Measurements from ENCODE around the gene PLCB2.

PLCB2 gene

DNA sequence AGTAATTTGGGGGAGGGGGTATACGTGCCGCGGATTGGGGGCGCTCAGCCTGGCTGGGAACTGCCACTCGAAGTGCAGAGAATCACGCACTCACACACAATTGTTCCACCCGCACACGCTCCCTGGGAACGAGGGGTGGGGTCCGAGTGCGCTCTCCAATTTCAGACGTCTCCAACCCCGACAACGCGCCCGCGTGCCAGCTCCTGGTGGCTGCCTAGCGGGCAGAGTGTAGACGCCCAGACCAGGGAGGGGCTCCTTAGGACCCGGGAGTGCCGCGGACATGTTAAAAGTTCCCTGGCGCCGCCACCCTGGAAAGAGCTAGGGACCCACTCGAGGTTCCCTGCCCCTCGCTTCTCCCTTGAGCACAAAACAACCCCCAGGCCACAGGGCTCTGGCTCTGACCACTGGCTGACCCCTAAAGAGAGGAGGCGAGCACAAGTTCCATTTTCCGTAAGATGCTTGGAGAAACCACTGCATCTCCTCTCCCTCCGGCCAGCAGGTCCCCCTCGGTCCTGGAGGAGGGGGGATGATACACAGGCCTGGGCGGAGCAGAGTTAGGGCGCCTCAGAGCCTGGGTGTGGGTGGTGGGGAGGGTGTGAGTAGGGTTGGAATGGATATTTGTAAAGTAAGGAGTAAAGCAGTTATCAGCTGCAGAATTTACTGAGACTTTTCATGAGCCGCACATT is 24.0 kb downstream of the PLCB2 start:
- no peak for DNase-seq

DNA sequence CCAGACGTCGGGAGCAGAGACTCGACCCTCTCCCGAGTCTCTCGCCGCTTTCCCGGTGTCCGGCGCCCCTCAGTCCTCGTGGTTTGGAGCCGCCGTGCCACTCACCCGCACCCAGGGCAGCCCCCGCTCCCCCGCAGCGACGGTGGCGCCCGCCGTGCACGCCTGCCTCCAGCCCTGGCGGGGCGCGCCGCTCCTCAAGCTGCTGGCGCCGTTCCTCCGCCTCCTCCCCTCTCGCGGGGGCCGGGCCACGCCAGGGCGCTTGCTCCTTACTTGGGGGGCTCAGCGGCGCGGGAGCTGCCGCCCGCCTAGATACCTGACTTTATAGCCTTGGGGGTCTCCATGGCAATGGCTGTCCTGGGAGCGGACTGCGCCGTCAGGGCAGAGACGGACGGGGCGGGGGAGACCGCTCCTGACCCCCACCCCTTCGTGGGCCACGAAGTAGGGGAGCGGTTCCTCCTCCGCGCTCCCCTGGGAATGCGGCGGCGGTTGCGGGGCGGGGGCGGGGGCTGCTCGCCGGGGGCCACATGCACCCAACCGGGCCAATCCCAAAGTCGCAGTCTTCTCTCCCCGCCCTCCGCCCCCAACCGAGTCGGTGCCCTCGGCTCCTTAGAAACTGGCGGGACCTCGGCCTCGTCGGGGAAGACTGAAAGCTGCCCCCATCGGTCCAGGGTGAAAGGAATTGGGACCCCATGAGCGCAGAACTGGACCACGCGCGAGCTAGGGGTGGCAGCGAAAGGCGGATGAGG is 24.7 kb downstream of the PLCB2 start, which contains the start of gene ANKRD63:
ANKRD63 (minus strand) TSS at position 196 of the 746 bp plus-strand sequence. CDS start 478 bp downstream, outside the sequence.
- no peak for DNase-seq

DNA sequence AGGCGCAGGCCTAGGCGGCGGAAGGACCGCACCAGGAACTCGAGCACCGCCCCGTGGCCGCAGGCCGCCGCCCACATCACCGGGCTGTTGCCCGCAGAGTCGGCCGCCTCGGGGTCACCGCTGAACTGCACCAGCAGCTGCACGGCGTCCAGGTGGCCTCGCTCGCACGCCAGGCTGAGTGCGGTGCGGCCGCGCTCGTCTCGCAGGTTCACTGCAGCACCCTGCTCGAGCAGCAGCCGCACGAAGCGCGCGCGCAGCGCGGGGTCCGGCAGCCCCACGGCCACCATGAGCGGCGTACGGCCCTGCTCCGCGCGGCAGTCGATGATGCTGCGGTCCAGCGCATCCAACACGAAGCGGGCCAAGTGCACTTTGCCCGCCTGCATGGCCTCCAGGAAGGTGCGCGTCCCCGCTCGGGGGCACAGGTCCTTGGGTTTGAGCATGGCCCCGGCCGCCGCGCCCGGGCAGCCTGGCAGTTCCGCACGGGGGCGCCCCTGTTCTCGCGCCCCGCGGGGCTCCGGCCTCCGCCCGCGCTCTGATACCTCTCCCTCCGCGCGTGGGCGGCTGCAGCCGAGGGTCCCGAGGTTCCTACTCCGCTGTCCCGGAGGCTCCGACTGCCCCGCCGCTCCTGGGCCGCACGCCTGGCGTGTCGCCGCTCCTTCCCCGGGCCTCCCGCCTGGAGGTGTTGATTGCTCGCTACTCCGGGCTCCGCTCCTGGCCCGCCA is 25.4 kb downstream of the PLCB2 start:
- DNase-seq = no peak

DNA sequence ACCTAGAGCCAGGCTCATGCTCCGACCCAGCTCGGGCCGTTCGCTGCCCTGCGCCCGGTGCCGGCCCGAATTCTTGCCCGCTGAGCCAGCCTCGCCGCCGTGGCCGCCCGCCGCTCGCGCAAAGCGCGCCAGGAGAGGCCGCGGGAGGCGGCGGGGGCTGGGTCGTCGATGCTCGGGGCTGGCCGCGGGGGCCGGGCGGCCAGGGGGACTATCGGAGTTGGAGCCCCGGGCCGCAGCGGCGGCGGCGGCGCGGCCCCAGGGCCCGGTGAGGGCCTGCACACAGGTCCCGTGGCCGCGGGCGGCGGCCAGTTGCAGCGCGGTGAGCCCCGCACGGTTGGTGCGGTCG is 26.0 kb downstream of the PLCB2 start:
- no peak for DNase-seq

DNA sequence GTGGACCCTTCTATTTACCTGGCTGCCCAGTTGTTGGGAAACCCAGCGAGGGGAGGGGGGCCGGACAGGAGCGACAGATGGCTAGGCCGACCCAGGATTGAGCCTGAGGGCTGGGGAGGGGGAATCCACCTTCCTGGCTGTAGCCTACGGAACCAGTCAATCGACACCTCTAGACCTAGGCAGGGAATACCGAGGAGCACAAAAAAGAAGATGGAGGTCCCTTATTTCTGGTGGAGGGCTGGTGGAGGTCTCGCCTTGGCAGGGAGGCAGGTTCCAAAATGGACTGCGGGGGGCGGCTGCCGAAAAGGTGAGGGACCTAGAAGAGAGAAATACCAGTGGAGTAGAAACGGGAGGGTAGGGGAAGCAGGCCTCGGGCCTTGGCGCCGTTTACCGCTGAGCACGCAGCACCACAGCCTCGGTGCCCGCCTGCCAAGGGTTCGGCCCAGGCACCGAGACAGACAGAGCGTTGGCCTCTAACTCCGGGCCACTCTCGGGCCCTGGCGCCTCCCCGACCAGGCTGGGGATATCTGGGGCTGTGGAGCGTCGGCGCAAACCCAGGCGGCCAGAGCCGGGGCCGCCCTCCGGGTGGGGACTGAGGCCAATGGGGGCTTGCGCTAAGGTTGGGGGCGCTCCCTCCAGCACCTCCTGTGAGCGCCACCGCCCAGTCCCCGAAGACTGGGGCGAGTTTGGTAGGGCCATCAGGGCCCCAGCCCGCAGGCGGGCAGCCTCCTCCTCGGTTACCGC is 26.5 kb downstream of the PLCB2 start:
- DNase-seq = no peak

DNA sequence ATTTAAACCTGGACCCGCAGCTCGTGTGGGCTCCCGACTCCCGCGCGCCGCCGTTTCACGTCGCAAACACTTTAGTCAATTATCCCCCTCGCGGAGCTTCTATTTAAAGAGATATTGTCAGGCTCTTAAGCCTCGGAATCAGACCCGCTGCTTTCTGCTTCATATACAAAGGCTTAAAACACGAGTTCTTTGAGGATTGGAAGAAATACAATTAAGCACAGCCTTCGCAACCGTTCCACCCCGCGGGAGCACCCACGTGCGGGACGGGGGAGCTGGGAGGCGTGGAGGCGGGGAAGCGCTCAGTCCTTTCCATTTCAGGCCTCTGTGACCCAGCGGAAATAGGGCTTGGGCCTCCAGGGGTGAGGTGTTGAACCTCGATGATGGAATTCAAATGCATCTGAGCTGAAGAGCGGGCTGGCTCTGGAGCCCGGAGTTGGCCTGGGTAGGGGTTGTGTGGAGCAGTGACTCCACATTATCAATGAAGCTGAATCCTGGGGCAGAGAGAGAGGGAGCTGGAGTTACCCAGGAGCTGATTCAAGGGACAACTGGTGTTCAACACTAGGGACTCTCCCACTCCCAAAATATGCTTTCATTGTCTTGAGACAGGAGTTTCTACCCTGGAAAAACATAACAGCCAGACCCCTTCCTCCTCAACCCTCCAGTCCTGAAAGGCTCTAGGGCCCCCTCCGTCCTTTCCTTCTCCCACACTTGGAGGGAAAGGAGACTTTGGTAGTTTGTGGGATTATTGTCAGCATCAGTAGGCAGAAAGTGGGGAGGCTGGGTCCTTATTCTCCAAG is 27.3 kb downstream of the PLCB2 start:
- no peak for DNase-seq

DNA sequence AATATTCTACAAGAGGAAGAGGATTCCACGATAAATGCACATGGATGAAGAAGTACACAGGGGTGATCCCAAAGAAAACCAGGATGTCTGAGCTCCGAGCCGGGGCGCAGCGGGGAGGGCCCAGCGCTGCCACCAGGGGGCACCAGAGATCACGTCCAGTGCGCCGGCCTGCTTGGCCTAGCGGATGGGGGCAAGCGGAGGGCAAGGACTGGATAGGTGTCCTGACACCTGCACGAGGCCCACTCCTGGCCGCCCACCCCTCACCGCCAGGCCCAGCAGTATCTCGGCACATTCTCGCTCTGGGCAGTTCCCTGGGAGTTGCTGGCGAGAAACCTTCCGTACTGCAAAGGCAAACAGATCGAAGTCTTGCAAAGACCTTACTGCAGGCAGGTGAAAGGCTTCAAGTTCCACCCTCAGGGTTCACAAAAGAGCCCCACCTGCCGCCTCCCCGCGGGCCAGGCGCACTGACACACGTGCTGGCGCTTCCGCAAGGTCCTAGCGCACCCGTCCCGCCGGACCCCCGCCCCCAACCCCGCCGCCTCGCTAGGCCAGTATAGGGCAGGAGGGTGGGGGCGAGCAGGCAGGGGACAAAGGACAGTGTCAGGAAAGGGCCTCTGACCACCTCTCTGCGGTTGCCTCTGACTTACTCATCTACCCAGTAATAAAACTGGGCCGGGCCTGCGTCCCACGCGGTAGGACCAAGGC is 28.1 kb downstream of the PLCB2 start:
- peak; percentile 68 for DNase-seq

DNA sequence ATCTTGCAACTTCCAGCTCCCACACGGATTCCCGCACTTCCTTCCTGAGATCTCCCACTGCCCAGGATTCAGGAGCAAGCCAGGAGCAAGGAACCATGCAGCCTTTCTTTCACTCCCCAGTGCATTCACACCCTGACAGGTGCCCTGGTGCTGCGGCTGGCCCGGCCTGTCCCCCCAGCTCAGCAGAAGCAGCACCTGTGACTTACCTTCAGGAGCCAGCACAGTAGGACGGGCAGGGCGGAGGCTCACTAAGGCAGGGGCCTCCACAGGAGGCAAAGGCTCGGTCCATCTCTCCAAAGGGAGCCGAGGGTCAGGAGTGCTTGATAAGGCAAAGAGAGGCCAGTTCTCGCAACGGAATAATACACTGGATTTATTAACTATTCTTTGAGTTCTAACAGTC is 29.7 kb downstream of the PLCB2 start:
- DNase-seq = no peak

DNA sequence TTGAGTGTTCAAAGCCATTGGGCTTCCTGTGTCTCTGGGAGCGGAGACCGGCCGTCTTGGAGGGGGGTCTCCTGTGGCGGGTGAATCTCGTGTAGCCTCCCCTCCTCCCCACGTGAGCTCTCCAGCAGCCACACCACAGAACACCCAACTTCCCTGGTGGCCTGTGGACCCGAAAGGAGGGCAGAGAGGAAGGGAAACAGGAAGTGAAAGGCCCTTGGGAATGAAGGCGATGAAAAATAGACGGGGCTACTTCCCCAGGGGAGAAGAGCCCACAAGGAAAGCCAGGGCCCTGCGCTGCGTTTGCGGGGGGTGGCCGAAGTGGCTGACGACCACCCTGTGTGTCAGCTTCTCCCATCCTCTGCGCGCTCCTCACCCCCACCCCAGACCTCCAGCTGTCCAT is 30.3 kb downstream of the PLCB2 start:
- no peak for DNase-seq

DNA sequence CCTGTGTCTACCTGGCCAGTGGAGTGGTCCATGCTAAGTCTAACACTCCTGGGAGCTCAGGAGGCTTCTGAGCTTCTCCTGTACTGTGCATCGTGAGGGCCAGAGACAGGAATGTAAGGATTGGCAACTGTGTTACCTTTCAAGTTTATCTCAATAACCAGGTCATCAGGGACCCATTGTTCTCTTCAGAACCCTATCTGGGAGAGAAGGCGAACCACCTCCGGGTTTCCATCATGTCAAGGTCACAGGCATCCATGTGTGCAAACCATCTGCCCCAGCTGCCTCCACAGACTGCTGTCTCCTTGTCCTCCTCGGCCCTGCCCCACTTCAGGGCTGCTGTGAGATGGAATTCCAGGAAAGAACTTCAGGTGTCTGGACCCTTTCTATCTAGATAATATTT is 30.8 kb downstream of the PLCB2 start:
- DNase-seq = no peak

DNA sequence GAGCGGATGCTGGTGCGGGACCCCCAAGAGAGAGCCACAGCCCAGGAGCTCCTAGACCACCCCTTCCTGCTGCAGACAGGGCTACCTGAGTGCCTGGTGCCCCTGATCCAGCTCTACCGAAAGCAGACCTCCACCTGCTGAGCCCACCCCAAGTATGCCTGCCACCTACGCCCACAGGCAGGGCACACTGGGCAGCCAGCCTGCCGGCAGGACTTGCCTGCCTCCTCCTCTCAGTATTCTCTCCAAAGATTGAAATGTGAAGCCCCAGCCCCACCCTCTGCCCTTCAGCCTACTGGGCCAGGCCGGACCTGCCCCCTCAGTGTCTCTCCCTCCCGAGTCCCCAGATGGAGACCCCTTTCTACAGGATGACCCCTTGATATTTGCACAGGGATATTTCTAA is 31.8 kb downstream of the PLCB2 start:
- DNase-seq = no peak

DNA sequence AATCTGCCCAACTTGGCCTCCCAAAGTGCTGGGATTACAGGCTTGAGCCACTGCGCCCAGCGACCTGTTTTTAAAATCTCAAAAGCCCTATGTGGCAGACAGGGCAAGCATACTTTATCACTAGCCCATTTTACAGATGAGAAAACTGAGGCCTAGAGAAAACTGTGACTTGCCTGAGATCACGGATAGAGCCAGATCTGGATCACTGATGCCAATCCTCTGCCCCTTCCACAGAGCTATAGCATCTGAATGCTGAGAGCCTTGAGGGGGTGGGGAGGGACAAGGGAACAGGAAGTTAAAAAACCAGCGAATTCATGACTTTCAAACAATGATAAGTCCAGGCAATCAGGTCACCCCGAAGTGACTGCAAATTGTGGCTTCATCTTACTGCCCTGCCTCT is 32.2 kb downstream of the PLCB2 start:
- DNase-seq = no peak

DNA sequence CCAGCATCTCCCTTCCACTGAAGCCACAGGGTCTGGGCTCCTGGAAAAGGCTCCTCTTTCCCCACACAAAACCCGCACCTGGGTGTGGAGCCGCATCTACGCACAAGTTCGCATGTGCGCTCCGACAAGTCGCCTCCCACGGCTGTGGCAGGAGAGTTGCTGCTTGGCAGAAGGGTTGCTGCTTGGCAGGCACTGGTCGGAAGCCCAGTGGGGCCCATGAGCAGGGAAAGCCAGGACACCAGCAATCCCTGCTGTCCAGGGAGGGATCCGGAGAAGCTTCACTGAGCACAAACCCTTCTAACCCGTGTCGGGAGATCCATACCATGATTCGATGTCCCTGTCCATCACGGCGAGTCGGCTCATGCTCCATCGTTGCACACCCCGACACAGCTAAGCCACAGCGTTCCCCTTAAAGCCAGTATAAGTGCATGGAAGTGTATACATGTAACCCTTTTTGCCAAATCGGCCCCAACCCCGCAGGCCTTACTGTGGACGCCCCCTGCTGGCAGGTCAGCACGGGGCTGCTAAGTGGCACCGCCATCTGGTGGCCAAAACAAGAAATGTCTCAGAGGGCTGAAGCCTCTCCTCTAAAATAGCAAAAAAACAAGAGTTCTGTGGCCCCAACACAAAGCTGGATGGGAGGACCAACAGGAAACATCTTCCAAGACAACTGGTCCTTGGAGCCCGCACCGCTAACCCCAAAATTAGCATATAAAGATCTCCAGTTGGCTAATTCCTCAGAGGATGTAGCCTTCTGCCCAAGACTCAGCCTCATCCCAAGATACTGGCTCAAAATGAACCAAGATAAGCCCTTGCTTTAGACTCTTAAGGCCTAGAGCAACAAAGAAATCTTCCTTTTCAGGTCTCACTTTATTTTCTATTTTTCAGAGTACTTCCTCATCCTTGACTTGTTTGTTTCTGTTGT is 33.1 kb downstream of the PLCB2 start:
- DNase-seq = peak; percentile 23

DNA sequence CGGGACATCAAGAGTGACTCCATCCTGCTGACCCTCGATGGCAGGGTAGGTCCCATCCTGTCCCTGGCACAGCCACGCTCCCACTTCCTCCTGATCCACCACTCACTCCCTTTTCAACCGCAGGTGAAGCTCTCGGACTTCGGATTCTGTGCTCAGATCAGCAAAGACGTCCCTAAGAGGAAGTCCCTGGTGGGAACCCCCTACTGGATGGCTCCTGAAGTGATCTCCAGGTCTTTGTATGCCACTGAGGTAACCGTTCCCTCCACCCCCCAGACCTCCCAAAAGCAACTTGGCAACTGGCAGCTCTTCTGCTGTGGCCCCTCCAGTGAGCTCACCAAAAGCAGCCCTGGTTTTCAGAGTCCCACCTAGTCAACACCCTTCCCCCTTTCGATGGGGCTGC is 34.3 kb downstream of the PLCB2 start:
- DNase-seq = no peak

DNA sequence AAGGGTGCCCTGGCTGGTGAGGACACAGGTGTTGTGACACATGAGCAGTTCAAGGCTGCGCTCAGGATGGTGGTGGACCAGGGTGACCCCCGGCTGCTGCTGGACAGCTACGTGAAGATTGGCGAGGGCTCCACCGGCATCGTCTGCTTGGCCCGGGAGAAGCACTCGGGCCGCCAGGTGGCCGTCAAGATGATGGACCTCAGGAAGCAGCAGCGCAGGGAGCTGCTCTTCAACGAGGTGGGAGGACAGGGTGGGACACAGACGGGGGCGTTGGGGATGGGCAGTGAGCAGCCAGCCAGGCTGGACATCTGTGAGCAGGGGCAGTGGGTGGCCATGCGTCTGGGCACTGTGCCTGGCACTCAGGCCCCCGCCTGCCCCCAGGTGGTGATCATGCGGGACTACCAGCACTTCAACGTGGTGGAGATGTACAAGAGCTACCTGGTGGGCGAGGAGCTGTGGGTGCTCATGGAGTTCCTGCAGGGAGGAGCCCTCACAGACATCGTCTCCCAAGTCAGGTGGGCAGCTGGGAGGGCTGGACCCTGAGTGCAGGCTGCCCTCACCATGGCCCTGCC is 35.2 kb downstream of the PLCB2 start:
- DNase-seq = no peak

DNA sequence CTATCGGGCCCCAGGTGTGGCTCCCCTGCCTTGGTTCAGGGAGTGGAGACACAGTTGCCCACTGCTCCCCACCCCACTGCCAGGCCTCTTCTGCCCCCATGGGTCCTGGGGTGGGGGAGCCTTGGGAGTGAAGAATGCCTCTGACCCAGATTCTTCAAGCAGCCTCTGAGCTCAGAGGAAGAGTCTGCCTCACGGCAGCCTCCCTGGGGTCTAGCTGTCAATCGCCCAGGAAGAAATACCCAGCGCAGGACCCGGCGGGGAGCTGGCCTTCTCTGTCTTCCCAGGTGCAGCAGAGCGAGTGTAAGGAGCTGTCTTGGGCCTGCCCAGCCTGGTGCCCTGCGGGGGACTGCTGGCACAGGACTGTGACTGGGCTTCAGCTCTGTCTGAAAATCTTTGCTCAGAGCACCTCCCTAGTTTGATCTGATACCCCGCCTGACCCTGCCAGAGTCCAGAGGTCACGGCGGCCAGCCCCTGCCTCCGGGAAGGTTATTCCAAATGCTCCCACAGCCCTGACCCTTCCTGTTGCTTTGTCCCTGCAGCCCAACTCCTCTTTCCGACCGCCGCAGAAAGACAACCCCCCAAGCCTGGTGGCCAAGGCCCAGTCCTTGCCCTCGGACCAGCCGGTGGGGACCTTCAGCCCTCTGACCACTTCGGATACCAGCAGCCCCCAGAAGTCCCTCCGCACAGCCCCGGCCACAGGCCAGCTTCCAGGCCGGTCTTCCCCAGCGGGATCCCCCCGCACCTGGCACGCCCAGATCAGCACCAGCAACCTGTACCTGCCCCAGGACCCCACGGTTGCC is 35.9 kb downstream of the PLCB2 start:
- DNase-seq = no peak

DNA sequence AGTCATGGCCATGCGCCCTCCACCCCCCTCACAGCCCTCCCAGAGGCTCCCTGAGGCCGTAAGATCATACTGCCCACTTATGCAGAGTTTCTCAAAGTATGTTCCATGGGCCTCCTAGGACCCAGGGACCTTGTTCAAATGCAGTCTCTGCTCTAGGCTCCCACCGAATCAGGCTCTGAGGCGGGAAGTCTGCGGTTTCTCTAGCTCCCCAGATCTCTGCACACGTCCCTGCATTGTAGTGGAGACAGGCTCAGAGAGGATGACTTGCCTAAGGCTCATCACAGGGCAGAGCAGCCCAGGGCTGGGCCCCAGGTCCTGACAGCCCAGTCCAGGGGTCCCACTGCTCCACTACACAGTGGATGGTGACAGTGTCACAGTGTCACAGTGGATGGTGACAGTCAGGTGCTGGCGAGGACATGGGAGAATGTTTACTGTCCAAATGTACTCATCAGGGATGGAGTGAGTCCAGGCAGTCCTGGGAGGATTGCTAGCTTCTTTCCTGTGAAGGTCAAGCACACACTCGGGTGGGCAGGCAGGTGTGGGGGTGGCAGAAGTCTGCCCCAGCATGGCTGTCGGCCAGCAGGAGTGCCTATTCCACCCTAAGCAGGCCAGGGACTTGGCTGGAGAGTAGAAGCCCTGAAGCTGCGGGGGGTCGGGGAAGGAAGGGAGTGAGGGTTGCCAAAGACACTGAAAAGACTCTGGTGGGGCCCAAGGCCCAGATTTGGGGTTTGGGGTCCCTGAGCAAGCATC is 37.3 kb downstream of the PLCB2 start:
- DNase-seq = no peak

DNA sequence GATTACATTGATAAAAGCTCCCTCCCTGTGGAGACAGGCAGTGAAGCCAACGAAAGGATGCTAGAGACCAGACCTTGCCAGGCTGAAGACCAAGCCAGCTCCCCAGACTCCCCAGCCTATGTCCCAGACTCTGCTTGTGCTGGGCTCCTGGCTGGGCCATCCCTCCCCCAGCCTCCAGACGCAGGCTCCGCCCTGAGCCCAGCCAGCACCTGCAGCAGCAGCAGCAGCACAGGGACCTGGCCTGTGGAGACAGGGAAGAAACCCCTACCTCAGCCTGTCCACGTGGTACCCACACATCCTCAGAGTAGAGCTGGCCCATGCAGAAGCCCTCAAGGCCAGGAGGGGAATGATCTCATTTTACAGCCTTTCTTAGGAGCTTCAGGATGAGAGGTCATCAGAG is 38.1 kb downstream of the PLCB2 start:
- DNase-seq = no peak

DNA sequence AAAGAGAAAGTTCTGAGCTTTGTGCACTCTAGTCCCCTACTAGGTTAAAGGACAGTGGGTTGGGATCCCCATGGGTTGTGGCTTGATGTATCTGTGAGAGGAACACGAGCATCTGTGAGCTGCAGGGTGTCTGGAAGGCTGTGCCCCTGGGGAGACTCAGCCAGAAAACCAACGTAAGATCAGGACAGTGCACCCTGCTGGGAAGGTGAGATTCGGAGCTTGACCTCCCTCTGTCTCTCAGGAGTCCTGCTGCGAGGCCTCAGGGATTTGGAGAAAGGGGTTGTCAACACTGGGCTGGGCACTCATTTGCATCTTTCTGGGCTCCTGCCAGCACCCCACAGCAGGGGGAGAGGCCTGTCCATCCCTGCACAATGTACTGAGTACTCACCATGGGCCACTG is 40.1 kb downstream of the PLCB2 start:
- DNase-seq = no peak
